Myocyte (in vitro differentiated cells): Measurements from ENCODE around the gene C12orf42. TPM values are rescaled to one million over a fixed set of nuclear protein-coding genes. Genes with fewer than 3 reads are reported as not detected.

Experiments used
- DNase-seq: peaks from one replicate; pipeline ENCODE4 v3.0.0-alpha.2; 2012; ENCODE audit warnings: low read depth
- total RNA-seq: library from RNA; depleted of rRNA; stranded (reverse); fragments of >200 nt; gene quantifications from 2 replicates; pipeline ENCODE4 v1.2.3, GENCODE V29; 2014

Gene C12orf42
- total RNA-seq, 1 donor from 2014 or later, result 0.80 TPM

GRCh38 chr12:103348935-103349334 is 146.8 kb downstream of the C12orf42 start:
- DNase-seq, result no peak

GRCh38 chr12:103336940-103337339 is 158.8 kb downstream of the C12orf42 start:
- no peak for DNase-seq

GRCh38 chr12:103334466-103334865 is 161.3 kb downstream of the C12orf42 start:
- DNase-seq, result no peak

- no peak for DNase-seq
Measured at GRCh38 chr12:103333676-103334075, 162.1 kb downstream of the C12orf42 start.

GRCh38 chr12:103331643-103332042 is 164.1 kb downstream of the C12orf42 start:
- no peak for DNase-seq

GRCh38 chr12:103330672-103331071 is 165.1 kb downstream of the C12orf42 start:
- no peak for DNase-seq

- no peak for DNase-seq
Measured at GRCh38 chr12:103327676-103328075, 168.1 kb downstream of the C12orf42 start.

GRCh38 chr12:103326190-103326589 is 169.6 kb downstream of the C12orf42 start:
- no peak for DNase-seq

- DNase-seq, result no peak
Measured at GRCh38 chr12:103318566-103318965, 177.2 kb downstream of the C12orf42 start.

- no peak for DNase-seq
Measured at GRCh38 chr12:103317220-103317619, 178.5 kb downstream of the C12orf42 start.

- DNase-seq, result no peak
Measured at GRCh38 chr12:103314786-103315185, 181.0 kb downstream of the C12orf42 start.

GRCh38 chr12:103313894-103314293 is 181.9 kb downstream of the C12orf42 start:
- no peak for DNase-seq

GRCh38 chr12:103312742-103313354 is 182.9 kb downstream of the C12orf42 start:
- no peak for DNase-seq

GRCh38 chr12:103310546-103311270 is 185.1 kb downstream of the C12orf42 start:
- no peak for DNase-seq

- no peak for DNase-seq
Measured at GRCh38 chr12:103308396-103308795, 187.4 kb downstream of the C12orf42 start.

- no peak for DNase-seq
Measured at GRCh38 chr12:103303484-103303883, 192.3 kb downstream of the C12orf42 start.

GRCh38 chr12:103301642-103302591 is 193.9 kb downstream of the C12orf42 start:
- DNase-seq, result no peak

- DNase-seq, result no peak
Measured at GRCh38 chr12:103288016-103288415, 207.8 kb downstream of the C12orf42 start.

GRCh38 chr12:103282124-103282523 is 213.6 kb downstream of the C12orf42 start:
- DNase-seq, result no peak

- DNase-seq, result no peak
Measured at GRCh38 chr12:103279444-103279843, 216.3 kb downstream of the C12orf42 start.

GRCh38 chr12:103278329-103278728 is 217.4 kb downstream of the C12orf42 start:
- DNase-seq, result no peak

GRCh38 chr12:103273645-103274044 is 222.1 kb downstream of the C12orf42 start:
- DNase-seq, result no peak
